SK-N-MC (cell line): Measurements from ENCODE around the gene CACNA1C.

Experiments used
- EZH2 ChIP-seq: fragments of 200-600 bp; sonication (generic); IDR thresholded peaks from one replicate; pipeline ENCODE4 v1.6.1; 2017; ENCODE audit warnings: antibody characterized with exemption
- FOXP2 ChIP-seq: optimal IDR thresholded peaks from 2 replicates; pipeline ENCODE3; 2011; ENCODE audit warnings: mild to moderate bottlenecking, moderate library complexity; ENCODE audit not compliant: insufficient read depth; ENCODE audit errors: extremely low read length, control extremely low read depth
- POLR2AphosphoS5 ChIP-seq: IDR thresholded peaks from 2 replicates; pipeline ENCODE4 v1.6.1; 2012; ENCODE audit warnings: mild to moderate bottlenecking, low read depth, low read length, borderline replicate concordance

DNA sequence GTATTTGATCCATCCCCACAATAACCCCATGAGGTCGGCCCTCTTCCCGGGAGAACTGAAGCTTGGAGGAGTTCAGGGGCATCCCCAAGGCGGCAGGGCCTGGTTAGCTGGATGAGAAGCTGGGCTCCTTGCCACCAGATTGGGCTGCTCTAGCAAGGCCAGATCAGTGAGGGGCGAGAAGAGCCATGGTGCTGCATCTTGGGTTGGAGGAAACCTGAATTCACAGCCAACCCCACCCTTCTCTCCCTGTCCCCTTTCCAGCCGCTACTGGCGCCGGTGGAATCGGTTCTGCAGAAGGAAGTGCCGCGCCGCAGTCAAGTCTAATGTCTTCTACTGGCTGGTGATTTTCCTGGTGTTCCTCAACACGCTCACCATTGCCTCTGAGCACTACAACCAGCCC is 513.4 kb downstream of the CACNA1C start:
- TF ChIP-seq EZH2 = no peak
- no peak for TF ChIP-seq POLR2AphosphoS5
- TF ChIP-seq FOXP2 = no peak
